BE2C (cell line): ENCODE results near the gene MDM4.

Experiments
- DNase-seq: peaks from one replicate; pipeline ENCODE4 v3.0.0-alpha.2; 2020
- H3K27me3 ChIP-seq: fragments of 250-450 bp; sonication (Bioruptor Pico); 2 replicates; pipeline ENCODE4 v1.5.1; 2020; ENCODE audit warnings: mild to moderate bottlenecking
- H3K36me3 ChIP-seq: fragments of 250-450 bp; sonication (Bioruptor Pico); 2 replicates; pipeline ENCODE4 v1.5.1; 2020; ENCODE audit warnings: mild to moderate bottlenecking
- H3K4me1 ChIP-seq: fragments of 250-450 bp; sonication (Bioruptor Pico); 2 replicates; pipeline ENCODE4 v1.5.1; 2020
- H3K4me3 ChIP-seq: 2 replicates; pipeline ENCODE4 v1.5.1; 2011; ENCODE audit warnings: low read depth, low read length
- H3K9me3 ChIP-seq: fragments of 250-450 bp; sonication (Bioruptor Pico); 2 replicates; pipeline ENCODE4 v1.5.1; 2020
- CTCF ChIP-seq: IDR thresholded peaks from 2 replicates; pipeline ENCODE4 v1.5.1; 2012; ENCODE audit warnings: mild to moderate bottlenecking, low read depth, low read length

MDM4 gene

DNA sequence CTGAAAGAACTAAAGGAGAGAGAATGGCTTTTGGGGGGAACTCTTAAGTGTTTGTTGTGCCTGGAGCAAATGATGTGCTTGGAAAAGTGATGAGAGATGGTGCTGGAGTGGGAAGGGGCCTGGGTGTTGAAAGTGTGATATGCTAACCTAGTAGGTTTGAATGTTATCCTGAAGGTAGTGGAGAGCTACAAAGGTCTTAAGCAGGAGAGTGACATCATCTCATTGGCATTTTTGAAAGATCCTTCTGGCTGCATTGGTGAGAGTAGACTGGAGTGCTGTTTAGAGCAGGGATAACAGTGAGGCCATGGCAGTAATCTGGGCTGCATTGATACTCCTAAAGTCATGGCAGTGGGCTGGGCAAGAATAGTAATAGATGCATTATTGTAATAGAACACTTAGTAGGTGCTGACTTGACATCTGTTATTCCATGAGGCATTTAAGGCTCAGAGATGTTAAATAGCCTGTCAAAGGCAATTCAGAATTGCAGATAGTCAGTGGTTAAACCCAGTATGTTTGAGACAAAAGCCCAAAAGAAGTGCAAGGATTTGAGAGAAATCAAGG is 44.5 kb downstream of the MDM4 start:
- H3K27me3 ChIP-seq: no peaks in the 10 kb centered on the region
- H3K36me3 ChIP-seq: peaks cover 15% of the 10 kb centered on the region
- H3K4me3 ChIP-seq: no peak overlapping the region
- no peaks in the 10 kb centered on the region for H3K9me3 ChIP-seq
- TF ChIP-seq CTCF: no peak
- H3K4me1 ChIP-seq: peaks cover 6% of the 10 kb centered on the region
- no peak for DNase-seq

GRCh38 chr1:204562075-204562990 is 46.1 kb downstream of the MDM4 start:
- no peak for DNase-seq
- H3K4me3 ChIP-seq: no peak overlapping the region

GRCh38 chr1:204563307-204563706 is 47.1 kb downstream of the MDM4 start:
- Histone ChIP-seq H3K27me3 (no peaks in the 10 kb centered on the region), H3K9me3 (no peaks in the 10 kb centered on the region), H3K4me1 (peaks cover 12% of the 10 kb centered on the region), H3K4me3 (no peak overlapping the region), H3K36me3 (peaks cover 10% of the 10 kb centered on the region)
- no peak for DNase-seq
- TF ChIP-seq CTCF: no peak

More at GRCh38 chr1:204562075-204562990, 46.1 kb downstream of the MDM4 start:
- TF ChIP-seq CTCF: no peak
- Histone ChIP-seq H3K9me3 (no peaks in the 10 kb centered on the region), H3K4me1 (peaks cover 15% of the 10 kb centered on the region), H3K27me3 (no peaks in the 10 kb centered on the region), H3K36me3 (peaks cover 10% of the 10 kb centered on the region)

DNA sequence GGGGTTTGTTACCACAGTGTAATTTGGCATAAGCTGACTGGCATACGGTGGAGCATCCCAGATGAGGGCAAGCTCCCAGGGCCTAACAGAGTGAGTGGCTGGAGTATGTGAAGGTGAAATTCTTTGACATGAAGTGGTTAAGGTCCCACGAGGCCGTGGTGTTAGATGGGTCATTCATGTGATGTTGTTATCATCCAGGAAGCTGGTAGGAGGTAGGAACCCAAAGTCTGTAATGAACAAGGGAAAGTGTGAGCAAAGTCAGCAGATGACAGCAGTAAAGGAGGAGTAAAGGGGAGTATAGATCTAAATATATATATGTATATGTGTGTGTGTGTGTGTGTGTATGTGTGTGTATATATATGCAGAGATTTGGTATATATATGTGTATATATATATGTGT is 47.6 kb downstream of the MDM4 start:
- no peak for TF ChIP-seq CTCF
- peaks cover 12% of the 10 kb centered on the region for H3K4me1 ChIP-seq
- H3K27me3 ChIP-seq: no peaks in the 10 kb centered on the region
- H3K9me3 ChIP-seq: no peaks in the 10 kb centered on the region
- peaks cover 10% of the 10 kb centered on the region for H3K36me3 ChIP-seq
- DNase-seq: no peak
- H3K4me3 ChIP-seq: no peak overlapping the region

GRCh38 chr1:204564835-204565234 is 48.6 kb downstream of the MDM4 start:
- H3K36me3 ChIP-seq: no peaks in the 10 kb centered on the region
- peaks cover 13% of the 10 kb centered on the region for H3K4me1 ChIP-seq
- H3K4me3 ChIP-seq: no peak overlapping the region
- no peaks in the 10 kb centered on the region for H3K27me3 ChIP-seq
- TF ChIP-seq CTCF: no peak
- DNase-seq: no peak
- no peaks in the 10 kb centered on the region for H3K9me3 ChIP-seq
